GM12874 (cell line): ENCODE data around the gene TBC1D1.

Experiments
- TF ChIP-seq, protein P1 (sequence below): IDR thresholded peaks from 2 replicates; pipeline ENCODE4 v1.5.1; 2011; ENCODE audit warnings: low read depth, mild to moderate bottlenecking, control low read depth, low read length, moderate library complexity; ENCODE audit not compliant: insufficient read depth

The TBC1D1 gene

DNA sequence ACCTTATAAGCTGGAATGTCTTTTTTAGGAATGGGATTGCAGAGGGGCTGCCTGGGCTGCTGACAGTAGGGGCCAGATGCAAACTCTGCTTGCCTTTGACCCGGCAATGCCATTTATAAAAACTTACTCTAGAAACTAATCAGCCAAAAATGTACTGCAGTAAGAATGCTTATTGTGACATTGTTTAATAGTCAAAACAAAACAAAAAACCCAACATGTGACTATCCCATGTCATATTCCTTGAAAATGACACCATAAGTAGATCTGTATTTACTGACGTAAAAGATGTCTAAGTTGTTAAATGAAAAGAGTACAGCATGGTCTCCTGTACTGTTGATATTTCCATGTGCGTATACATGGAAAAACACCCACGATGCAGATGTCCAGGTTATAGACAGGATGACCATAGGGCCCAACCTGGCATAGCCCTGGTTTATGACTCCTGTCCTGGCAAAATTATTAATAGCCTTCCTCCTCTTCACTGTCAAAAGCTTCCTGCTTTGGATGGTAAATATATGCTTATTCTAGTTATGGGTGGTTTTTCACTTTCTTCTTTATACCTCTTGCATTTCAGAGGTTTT is 208.2 kb downstream of the TBC1D1 start:
- TF ChIP-seq, protein P1, sequence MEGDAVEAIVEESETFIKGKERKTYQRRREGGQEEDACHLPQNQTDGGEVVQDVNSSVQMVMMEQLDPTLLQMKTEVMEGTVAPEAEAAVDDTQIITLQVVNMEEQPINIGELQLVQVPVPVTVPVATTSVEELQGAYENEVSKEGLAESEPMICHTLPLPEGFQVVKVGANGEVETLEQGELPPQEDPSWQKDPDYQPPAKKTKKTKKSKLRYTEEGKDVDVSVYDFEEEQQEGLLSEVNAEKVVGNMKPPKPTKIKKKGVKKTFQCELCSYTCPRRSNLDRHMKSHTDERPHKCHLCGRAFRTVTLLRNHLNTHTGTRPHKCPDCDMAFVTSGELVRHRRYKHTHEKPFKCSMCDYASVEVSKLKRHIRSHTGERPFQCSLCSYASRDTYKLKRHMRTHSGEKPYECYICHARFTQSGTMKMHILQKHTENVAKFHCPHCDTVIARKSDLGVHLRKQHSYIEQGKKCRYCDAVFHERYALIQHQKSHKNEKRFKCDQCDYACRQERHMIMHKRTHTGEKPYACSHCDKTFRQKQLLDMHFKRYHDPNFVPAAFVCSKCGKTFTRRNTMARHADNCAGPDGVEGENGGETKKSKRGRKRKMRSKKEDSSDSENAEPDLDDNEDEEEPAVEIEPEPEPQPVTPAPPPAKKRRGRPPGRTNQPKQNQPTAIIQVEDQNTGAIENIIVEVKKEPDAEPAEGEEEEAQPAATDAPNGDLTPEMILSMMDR, result no peak

DNA sequence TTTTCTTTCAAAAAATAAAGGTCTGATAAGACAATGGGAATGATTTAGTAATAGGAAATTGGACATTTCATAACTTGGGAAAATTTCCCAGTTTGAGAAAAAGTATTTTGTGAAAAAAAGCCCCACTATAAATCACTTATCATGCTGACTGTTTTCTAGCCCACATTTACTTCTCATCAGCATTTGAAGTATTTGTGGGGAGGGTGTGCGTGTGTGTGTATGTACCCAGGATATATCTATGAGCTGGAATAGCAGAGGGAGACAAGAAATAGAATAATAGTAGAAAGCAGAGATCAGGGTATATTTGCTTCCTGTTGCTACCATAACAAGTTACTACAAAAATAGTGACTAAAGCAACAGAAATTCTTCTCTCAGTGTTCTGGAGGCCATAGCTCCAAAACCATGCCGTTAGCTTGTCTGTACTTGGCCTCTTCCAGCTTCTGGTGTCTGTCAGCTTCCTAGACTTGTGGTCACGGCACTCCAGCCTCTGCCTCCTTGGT is 209.1 kb downstream of the TBC1D1 start:
- TF ChIP-seq, protein P1, result no peak

DNA sequence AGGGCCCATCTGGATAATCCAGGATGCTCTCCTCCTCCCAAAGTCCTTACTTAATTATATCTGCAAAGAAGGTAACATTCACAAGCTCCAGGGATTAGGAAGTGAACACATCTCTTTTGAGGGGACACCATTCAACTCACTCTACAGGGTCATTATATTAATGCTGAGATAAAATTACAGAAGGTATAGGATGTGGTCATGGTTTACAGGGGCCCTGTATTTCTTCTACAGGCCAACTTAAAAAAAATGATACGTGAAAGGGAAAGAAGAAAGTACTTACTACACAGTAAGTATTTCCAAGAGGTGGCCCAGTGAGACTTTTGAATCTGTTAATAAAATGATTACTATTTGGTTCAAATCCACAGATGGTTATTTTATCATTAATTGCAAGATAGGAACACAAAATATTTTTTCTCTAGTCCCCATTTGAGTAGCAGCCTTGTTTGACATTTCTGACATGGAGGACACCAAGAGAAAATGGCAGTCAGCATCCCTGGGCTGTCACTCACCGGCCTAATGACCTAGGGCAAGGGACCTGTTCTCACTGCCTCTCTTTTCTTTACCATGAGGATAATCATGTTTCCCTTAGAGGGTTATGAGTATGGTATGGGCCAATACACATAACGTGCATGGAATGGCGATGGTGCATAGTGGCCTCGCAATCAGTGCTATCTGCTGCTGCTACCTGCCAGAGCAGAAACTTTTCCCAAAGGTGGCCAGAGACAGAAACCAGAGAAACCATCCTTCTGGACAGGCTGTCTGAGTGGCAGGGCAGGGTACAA is 209.8 kb downstream of the TBC1D1 start:
- TF ChIP-seq, protein P1, result no peak

DNA sequence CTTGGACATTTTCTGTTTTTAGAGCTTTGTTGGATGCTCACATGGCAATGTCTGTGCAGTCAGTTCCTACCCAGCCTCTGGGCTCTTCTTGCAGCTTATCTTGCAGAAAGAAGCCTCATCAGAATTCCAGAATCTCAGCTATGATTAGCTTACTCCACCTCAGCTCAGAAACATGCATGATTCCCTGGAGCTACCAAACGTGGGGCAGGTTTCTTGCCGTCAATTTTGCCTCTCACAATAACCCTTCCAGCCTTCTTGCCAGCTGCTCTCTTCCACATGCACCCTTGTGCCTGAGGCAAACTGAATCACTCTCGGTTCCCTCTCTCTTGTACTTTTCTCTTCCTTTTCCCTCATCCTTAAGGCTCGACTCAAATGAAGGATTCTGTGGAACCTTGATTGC is 210.7 kb downstream of the TBC1D1 start:
- TF ChIP-seq, protein P1, result no peak

DNA sequence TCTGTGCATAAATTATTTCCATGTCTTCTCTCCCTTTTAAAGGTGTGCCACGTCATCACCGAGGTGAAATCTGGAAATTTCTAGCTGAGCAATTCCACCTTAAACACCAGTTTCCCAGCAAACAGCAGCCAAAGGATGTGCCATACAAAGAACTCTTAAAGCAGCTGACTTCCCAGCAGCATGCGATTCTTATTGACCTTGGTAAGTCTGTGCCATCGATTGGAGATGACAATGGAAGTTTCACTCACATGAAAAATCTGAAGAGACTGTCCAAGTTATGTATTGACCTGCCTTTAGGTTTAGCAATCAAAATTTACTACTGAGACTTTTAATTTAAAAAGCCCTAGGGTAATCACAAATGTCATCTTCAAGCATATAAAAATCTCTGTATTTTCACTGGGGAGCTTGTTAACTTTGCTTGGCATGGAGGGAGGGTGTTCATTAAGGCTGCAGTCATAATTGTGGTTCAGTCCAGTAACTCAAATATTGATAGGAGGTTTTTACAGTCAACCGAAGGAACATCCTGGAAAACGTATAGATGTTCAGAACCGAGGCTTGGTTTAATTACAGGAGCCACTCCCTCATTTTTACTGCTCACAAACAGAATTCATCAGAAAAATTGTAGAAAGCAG is 212.2 kb downstream of the TBC1D1 start:
- TF ChIP-seq, protein P1, result no peak

DNA sequence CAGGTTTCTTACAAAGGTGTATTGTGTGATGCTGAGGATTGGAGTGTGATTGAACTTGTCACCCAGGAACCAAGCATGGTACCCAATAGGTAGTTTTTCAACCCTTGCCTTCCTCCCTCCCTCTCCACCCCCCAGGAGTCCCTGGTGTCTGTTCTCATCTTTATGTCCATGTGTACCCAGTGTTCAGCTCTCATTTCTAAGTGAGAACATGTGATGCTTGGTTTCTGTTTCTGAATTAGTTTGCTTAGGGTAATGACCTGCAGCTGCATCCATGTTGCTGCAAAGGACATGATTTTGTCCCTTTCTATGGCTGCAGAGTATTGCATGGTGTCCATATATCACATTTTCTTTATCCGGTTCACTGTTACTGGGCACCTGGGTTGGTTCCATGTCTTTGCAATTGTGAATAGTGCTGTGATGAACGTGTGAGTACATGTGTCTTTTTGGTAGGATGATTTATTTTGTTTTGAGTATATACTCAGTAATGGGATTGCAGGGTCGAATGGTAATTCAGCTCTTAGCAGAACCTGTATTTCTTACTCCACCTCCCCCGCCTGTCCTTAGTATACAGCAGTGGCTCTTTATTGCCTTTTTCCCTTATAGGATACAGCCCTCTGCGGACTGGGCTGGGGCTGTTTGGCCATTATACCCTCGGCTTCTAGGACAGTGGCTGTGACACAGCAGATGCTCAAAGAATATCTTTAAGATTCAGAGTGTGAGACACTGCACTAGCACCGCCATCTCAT is 214.8 kb downstream of the TBC1D1 start:
- TF ChIP-seq, protein P1, result no peak

DNA sequence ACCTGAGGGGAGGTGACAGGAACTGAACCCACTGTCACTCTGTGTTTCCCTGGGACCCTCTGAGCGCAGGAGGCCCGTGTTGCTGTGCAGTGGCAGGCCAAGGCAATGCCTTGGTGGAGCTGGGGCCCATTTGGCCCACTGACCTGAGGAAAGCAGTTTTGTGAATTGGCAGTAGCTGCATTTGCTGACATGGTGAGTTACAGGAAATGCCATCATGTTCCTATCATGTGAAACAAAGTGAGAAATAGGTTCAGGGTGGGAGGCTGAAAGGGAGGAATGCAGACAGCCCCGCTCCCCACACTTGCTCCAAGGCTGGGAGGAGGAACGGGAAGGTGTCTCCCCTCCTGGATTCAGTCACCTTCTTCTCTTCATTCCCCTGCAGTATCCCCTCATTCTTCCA is 215.4 kb downstream of the TBC1D1 start:
- TF ChIP-seq, protein P1, result no peak
